GM21381 (cell line): ENCODE data around the gene CCDC170.

Experiments used
- ATAC-seq: cut with Tn5 transposase; IDR thresholded peaks from one replicate; pipeline ENCODE4 v1.9.1; 2021; ENCODE audit warnings: mild to moderate bottlenecking, moderate library complexity; ENCODE audit not compliant: unreplicated experiment

CCDC170 gene

GRCh38 chr6:151649835-151650234 lies 156.0 kb downstream of the CCDC170 start:
- ATAC-seq = no peak

DNA sequence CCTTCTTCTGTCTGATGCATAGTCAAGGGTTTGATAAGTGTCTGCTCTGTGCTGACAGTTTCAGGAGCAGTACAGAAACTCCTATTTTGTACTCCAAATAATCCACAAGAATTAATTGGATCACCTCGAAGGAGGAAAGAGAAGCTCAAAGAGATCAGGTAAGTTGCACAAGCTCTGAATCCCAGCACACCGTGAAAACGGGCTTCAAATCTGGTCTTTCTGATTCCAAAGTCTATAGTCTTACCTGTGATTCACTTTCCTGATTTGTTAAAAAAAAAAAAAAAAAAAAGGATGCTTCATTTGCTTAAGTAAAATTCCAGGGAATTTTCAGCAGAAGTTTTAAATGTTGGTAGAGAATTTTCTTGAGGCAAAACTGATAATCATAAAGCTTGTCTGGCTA lies 157.8 kb downstream of the CCDC170 start:
- no peak for ATAC-seq

GRCh38 chr6:151652325-151652724 lies 158.5 kb downstream of the CCDC170 start:
- ATAC-seq = no peak

DNA sequence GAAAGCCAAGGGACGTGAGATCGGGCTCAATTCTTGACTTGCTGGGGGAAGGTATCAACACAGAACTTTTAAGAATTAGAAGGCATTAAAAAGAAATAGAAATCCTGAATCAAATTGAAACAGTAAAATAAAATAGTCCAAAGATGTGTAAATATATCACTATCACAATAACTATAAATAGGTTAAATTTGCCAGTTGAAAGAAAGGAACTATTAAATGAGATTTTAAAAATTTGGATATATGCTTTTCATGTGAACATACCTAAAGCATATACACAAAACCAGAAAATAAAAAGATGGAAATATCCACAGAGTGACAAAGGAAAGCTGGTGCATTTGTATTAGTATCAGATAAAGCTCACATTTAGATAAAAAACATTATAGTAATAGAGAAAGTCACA lies 161.3 kb downstream of the CCDC170 start:
- ATAC-seq = no peak

- no peak for ATAC-seq
Measured at GRCh38 chr6:151656392-151656791, 162.6 kb downstream of the CCDC170 start.

GRCh38 chr6:151658091-151658490 lies 164.3 kb downstream of the CCDC170 start:
- no peak for ATAC-seq

- ATAC-seq = no peak
Measured at GRCh38 chr6:151659212-151659611, 165.4 kb downstream of the CCDC170 start.

- no peak for ATAC-seq
Measured at GRCh38 chr6:151661509-151661908, 167.7 kb downstream of the CCDC170 start.

- no peak for ATAC-seq
Measured at GRCh38 chr6:151661928-151662327, 168.1 kb downstream of the CCDC170 start.

DNA sequence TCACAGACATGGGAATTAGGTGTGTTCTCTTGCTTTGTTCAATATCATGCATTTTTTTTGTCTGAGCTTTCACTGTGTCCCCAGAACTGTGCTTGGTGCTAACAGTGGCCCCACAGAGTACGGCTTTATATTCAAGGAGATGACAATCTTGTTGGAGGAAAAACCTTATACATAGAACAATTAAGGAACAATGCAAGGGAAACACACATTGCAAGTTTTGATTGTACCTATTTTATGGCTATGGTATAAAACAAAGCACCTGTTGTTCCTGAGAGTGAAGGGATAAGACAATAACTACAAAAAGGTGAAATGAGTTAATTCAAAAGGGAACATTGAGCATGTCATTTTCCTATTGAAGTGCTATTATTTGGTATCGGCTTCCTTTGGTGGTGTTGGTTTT lies 169.7 kb downstream of the CCDC170 start:
- ATAC-seq = no peak

- no peak for ATAC-seq
Measured at GRCh38 chr6:151664390-151664789, 170.6 kb downstream of the CCDC170 start.

DNA sequence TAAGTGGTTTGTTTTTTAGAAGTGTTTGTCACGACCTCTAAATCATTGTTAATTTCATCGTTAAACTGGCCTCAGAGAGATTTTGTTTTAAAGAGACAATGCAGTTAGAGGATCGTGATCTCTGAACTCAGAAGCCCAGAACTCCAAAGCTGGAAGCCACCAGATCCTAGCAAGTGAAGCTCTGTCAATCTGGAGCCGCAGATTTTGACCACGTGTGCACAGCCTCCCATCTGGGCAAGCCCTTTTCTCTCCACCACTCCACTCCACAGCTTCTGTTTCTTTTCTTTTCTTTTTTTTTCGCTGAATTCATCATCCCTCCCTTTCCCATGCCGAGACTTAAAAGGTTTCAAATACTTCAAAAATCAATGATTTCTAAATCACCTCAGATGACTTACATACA lies 171.5 kb downstream of the CCDC170 start:
- no peak for ATAC-seq

- no peak for ATAC-seq
Measured at GRCh38 chr6:151666526-151666925, 172.7 kb downstream of the CCDC170 start.

GRCh38 chr6:151669208-151669560 lies 175.4 kb downstream of the CCDC170 start:
- ATAC-seq = no peak

DNA sequence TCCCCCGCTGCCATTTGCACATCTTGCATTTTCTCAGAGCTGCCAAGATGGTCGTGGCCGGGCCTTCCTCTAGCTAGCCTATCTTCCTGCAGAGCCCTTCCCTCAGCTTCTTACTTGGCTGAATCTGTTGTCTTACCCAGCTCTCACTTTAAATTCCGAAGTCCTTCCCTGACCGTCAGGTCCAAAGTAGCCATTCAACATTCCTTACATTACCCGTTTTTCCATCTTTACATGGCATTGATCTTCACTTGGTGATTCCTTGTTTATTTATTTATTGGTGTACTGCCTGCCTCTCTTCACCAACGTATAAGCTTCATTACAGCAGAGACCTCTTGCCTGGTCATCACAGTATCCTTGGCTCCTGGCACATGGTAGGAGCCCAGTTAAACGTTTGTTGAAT lies 176.3 kb downstream of the CCDC170 start:
- no peak for ATAC-seq
